ENCODE results near the gene RPA1. TPM values are rescaled to one million over a fixed set of nuclear protein-coding genes. Genes with fewer than 3 reads are reported as not detected.

Gene RPA1
- polyA plus RNA-seq, 1 donor from 2014 or later = 8.4 TPM

DNA sequence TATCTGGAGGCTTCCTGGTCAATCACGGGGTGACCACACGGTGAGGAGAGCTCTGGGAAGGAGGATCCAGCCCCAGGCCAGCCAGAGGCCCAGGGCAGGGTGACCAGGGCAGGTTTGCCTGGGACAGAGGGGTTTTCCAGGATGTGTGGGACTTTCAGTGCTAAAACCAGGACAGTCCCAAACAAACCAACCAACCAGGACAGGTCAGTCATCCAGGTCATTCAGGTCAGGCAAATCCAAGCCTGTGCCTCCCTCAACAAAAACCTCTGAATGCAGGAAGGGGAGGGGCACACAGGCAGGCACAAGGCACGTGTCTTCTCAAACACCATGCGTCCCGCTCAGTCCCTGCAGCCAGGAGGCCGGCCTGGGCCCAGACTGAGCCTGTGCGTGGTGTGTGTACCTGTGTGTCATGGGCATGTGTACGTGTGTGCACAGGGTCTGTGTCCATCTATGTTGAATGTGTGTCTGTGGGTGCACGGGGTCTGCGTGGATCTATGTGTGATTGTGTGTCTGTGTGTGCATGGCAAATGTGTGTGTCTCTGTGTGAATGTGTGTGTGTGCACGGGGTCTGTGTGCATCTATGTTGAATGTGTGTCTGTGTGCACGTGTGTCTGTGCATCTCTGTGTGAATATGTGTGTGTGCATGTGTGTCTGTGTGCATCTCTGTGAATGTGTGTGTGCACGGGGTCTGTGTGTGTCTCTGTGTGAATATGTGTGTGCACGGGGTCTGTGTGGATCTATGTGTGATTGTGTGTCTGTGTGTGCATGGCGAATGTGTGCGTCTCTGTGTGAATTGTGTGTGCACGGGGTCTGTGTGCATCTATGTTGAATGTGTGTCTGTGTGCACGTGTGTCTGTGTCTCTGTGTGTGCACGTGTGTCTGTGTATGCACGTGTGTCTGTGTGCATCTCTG lies 116.5 kb downstream of the RPA1 start:
- Histone ChIP-seq H4K20me1 (ENCODE audit: insufficient read depth) (no peaks in the 10 kb centered on the region), H3K9ac (ENCODE audit: low read length) (no peak overlapping the region), H3K27me3 (ENCODE audit: insufficient read depth, low read depth, low read length) (no peaks in the 10 kb centered on the region), H2AFZ (ENCODE audit: low read depth, low read length) (no peak overlapping the region), H3K9me2 (ENCODE audit: insufficient read depth, low read length) (no peaks in the 10 kb centered on the region), H3K36me3 (ENCODE audit: insufficient read depth, low read length) (no peaks in the 10 kb centered on the region), H3K79me2 (replicated peaks; ENCODE audit: insufficient read depth, low read length) (no peaks in the 10 kb centered on the region), H3K4me3 (ENCODE audit: low read length) (no peak overlapping the region), H3K9me3 (ENCODE audit: low read length) (no peaks in the 10 kb centered on the region), H3K4me2 (ENCODE audit: low read length) (no peak overlapping the region), H3F3A (ENCODE audit: insufficient read depth, low read length, poor library complexity, severe bottlenecking) (no peaks in the 10 kb centered on the region), H3K27ac (ENCODE audit: low read length) (no peak overlapping the region)
- no peak for TF ChIP-seq EP300 (conservative IDR thresholded peaks at IDR 0.05; ENCODE audit: poor library complexity, severe bottlenecking)

DNA sequence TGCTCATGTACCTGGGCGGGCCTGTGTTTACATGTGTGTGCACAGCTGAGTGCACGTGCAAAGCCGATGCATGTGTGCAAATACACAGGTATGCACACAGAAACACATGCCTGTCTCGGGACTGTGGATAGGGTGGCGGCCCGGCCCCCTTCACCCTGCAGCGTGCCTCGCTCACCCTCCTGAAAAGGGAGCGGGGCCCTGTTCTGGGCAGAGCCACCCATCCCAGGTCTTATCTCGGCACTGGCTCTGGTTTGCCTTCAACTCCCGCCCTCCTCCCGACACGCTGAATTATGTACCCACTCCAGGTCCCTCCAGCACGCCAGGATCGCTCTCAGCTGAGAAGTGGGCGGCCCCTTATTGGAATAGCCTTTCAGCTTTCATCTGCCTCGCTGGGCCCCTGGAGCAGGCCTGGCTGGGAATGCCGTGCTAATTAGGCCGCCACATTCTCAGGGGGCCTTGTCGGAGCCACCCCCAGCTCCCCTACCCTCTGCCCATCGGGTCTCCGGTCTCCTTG lies 117.5 kb downstream of the RPA1 start:
- TF ChIP-seq EZH2 (IDR thresholded peaks at IDR 0.05; ENCODE audit: borderline replicate concordance, insufficient read depth, low read length, poor library complexity, severe bottlenecking) = no peak
- no peak for TF ChIP-seq TAF1 (IDR thresholded peaks at IDR 0.05; ENCODE audit: low read depth)
- TF ChIP-seq MXI1 (conservative IDR thresholded peaks at IDR 0.05; ENCODE audit: poor library complexity, severe bottlenecking) = no peak
- TF ChIP-seq, protein P1, sequence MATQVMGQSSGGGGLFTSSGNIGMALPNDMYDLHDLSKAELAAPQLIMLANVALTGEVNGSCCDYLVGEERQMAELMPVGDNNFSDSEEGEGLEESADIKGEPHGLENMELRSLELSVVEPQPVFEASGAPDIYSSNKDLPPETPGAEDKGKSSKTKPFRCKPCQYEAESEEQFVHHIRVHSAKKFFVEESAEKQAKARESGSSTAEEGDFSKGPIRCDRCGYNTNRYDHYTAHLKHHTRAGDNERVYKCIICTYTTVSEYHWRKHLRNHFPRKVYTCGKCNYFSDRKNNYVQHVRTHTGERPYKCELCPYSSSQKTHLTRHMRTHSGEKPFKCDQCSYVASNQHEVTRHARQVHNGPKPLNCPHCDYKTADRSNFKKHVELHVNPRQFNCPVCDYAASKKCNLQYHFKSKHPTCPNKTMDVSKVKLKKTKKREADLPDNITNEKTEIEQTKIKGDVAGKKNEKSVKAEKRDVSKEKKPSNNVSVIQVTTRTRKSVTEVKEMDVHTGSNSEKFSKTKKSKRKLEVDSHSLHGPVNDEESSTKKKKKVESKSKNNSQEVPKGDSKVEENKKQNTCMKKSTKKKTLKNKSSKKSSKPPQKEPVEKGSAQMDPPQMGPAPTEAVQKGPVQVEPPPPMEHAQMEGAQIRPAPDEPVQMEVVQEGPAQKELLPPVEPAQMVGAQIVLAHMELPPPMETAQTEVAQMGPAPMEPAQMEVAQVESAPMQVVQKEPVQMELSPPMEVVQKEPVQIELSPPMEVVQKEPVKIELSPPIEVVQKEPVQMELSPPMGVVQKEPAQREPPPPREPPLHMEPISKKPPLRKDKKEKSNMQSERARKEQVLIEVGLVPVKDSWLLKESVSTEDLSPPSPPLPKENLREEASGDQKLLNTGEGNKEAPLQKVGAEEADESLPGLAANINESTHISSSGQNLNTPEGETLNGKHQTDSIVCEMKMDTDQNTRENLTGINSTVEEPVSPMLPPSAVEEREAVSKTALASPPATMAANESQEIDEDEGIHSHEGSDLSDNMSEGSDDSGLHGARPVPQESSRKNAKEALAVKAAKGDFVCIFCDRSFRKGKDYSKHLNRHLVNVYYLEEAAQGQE (IDR thresholded peaks at IDR 0.05; ENCODE audit: borderline replicate concordance) = no peak
- no peak for TF ChIP-seq SMC3 (conservative IDR thresholded peaks at IDR 0.05; ENCODE audit: poor library complexity)
- TF ChIP-seq RAD21 (conservative IDR thresholded peaks at IDR 0.05) = no peak
- no peak for TF ChIP-seq POLR2AphosphoS5 (IDR thresholded peaks at IDR 0.05)
- TF ChIP-seq, protein P2, sequence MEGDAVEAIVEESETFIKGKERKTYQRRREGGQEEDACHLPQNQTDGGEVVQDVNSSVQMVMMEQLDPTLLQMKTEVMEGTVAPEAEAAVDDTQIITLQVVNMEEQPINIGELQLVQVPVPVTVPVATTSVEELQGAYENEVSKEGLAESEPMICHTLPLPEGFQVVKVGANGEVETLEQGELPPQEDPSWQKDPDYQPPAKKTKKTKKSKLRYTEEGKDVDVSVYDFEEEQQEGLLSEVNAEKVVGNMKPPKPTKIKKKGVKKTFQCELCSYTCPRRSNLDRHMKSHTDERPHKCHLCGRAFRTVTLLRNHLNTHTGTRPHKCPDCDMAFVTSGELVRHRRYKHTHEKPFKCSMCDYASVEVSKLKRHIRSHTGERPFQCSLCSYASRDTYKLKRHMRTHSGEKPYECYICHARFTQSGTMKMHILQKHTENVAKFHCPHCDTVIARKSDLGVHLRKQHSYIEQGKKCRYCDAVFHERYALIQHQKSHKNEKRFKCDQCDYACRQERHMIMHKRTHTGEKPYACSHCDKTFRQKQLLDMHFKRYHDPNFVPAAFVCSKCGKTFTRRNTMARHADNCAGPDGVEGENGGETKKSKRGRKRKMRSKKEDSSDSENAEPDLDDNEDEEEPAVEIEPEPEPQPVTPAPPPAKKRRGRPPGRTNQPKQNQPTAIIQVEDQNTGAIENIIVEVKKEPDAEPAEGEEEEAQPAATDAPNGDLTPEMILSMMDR (IDR thresholded peaks at IDR 0.05; ENCODE audit: poor library complexity, severe bottlenecking) = no peak
- TF ChIP-seq EP300 (conservative IDR thresholded peaks at IDR 0.05; ENCODE audit: poor library complexity, severe bottlenecking) = no peak
- Histone ChIP-seq H3K27ac (ENCODE audit: low read length) (no peak overlapping the region), H3K27me3 (ENCODE audit: insufficient read depth, low read depth, low read length) (no peaks in the 10 kb centered on the region)

More for the DNA sequence above, 117.5 kb downstream of the RPA1 start:
- Histone ChIP-seq H3K9me2 (ENCODE audit: insufficient read depth, low read length) (no peaks in the 10 kb centered on the region), H3F3A (ENCODE audit: insufficient read depth, low read length, poor library complexity, severe bottlenecking) (no peaks in the 10 kb centered on the region), H3K9ac (ENCODE audit: low read length) (no peak overlapping the region), H3K9me3 (ENCODE audit: low read length) (no peaks in the 10 kb centered on the region), H3K4me3 (ENCODE audit: low read length) (no peak overlapping the region), H3K4me2 (ENCODE audit: low read length) (no peak overlapping the region), H2AFZ (ENCODE audit: low read depth, low read length) (no peak overlapping the region), H3K79me2 (replicated peaks; ENCODE audit: insufficient read depth, low read length) (no peaks in the 10 kb centered on the region), H4K20me1 (ENCODE audit: insufficient read depth) (no peaks in the 10 kb centered on the region), H3K36me3 (ENCODE audit: insufficient read depth, low read length) (no peaks in the 10 kb centered on the region)

All from neural cell (in vitro differentiated cells).